B cell (primary cell): ENCODE measurements around the gene PGAM5. TPM values are rescaled to one million over a fixed set of nuclear protein-coding genes. Genes with fewer than 3 reads are reported as not detected.
"Not testable (repeated sequence)": the region's sequence is repeated elsewhere in the genome, so short reads cannot be mapped to it uniquely, and the experiment has no call there.

Experiments used
- ATAC-seq: fragments of 200-7000 bp; cut with Tn5 transposase; one replicate; pipeline ENCODE4 v1.10.0; 2021; ENCODE audit warnings: low read depth, mild to moderate bottlenecking, moderate number of reproducible peaks, moderate library complexity
- CTCF ChIA-PET: fragments of 350-600 bp; sonication (Branson Sonifier 250); formaldehyde crosslinking; loops from one replicate; lab custom pipeline; 2021; ENCODE audit warnings: antibody characterized with exemption, inconsistent platforms; lab: Charles Lee
- POLR2A ChIA-PET: fragments of 350-600 bp; sonication (Branson Sonifier 250); formaldehyde crosslinking; loops from one replicate; lab custom pipeline; 2021; ENCODE audit warnings: antibody characterized with exemption; lab: Charles Lee
- DNase-seq: peaks from one replicate; pipeline ENCODE4 v3.0.0; 2013
- H2AFZ ChIP-seq: 2 replicates; pipeline ENCODE4 v1.6.1; 2012; ENCODE audit warnings: mild to moderate bottlenecking, low read depth, low read length; ENCODE audit not compliant: insufficient read depth, poor library complexity, severe bottlenecking
- H3K27ac ChIP-seq, 2 donors: 1 replicate in 1 of 2; 2 replicates in 1 of 2; pipeline ENCODE4 v1.5.1; 2012 to 2013; ENCODE audit warnings: low read length in 2 of 2, mild to moderate bottlenecking in 2 of 2, moderate library complexity in 1 of 2
- H3K27me3 ChIP-seq, 4 experiments: fragments of 200-600 bp in 1 of 4; sonication (generic) in 1 of 4; replicated peaks in 1 of 4; 1 replicate in 2 of 4; 2 replicates in 2 of 4; pipeline versions ENCODE4 v1.6.1 to v1.7.0; 2013 to 2016; ENCODE audit warnings: low read length in 3 of 4, mild to moderate bottlenecking in 2 of 4, mixed read lengths in 1 of 4, moderate library complexity in 1 of 4; ENCODE audit not compliant: insufficient read depth in 4 of 4, control insufficient read depth in 3 of 4; ENCODE audit errors: control extremely low read depth in 1 of 4
- H3K36me3 ChIP-seq, 2 experiments: replicated peaks in 1 of 2; 1 replicate in 1 of 2; 2 replicates in 1 of 2; pipeline versions ENCODE4 v1.6.1 to v1.7.1; 2013; ENCODE audit warnings: low read length in 1 of 2; ENCODE audit not compliant: insufficient read depth in 2 of 2, control insufficient read depth in 1 of 2; ENCODE audit errors: control extremely low read depth in 1 of 2, extremely low read depth in 1 of 2
- H3K4me1 ChIP-seq, 2 donors: fragments of 200-600 bp in 1 of 2; sonication (generic) in 1 of 2; 1 replicate in 1 of 2; 2 replicates in 1 of 2; pipeline versions ENCODE4 v1.5.1 to v1.6.1; 2013 to 2017; ENCODE audit warnings: low read length in 2 of 2; ENCODE audit not compliant: control insufficient read depth in 2 of 2, insufficient read depth in 2 of 2
- H3K4me2 ChIP-seq: replicated peaks from 2 replicates; pipeline ENCODE3; 2012; ENCODE audit warnings: mild to moderate bottlenecking, low read depth, low read length; ENCODE audit not compliant: poor library complexity, severe bottlenecking
- H3K4me3 ChIP-seq, 5 experiments: fragments of 200-600 bp in 1 of 5; sonication (generic) in 1 of 5; 1 replicate in 3 of 5; 2 replicates in 2 of 5; pipeline versions ENCODE4 v1.5.1 to v1.7.0; 2011 to 2016; ENCODE audit warnings: low read length in 4 of 5, mild to moderate bottlenecking in 4 of 5, low read depth in 2 of 5, control low read depth in 1 of 5, moderate library complexity in 1 of 5; ENCODE audit not compliant: insufficient read depth in 1 of 5; ENCODE audit errors: control extremely low read depth in 1 of 5, extremely low read depth in 1 of 5
- H3K79me2 ChIP-seq: fragments of 200-600 bp; sonication (generic); one replicate; pipeline ENCODE4 v1.6.0; 2016; ENCODE audit warnings: low read length; ENCODE audit not compliant: control insufficient read depth, insufficient read depth
- H3K9ac ChIP-seq: fragments of 200-600 bp; sonication (generic); 2 replicates; pipeline ENCODE4 v1.6.1; 2017; ENCODE audit warnings: mild to moderate bottlenecking, low read length, moderate library complexity
- H3K9me3 ChIP-seq, 3 donors: one replicate each; pipeline versions ENCODE4 v1.6.1 to v1.7.1; 2013; ENCODE audit warnings: low read length in 2 of 3; ENCODE audit not compliant: control insufficient read depth in 2 of 3, insufficient read depth in 1 of 3; ENCODE audit errors: control extremely low read depth in 1 of 3
- H4K20me1 ChIP-seq: 2 replicates; pipeline ENCODE4 v1.6.0; 2012; ENCODE audit warnings: mild to moderate bottlenecking, low read length; ENCODE audit not compliant: insufficient read depth, control insufficient read depth, poor library complexity, severe bottlenecking
- H3K27ac Mint-ChIP-seq: one replicate; pipeline ENCODE4 v1.8.0; 2021; ENCODE audit warnings: mixed read lengths
- H3K27me3 Mint-ChIP-seq: one replicate; pipeline ENCODE4 v1.8.0; 2021; ENCODE audit warnings: mixed read lengths
- H3K4me1 Mint-ChIP-seq: one replicate; pipeline ENCODE4 v1.8.0; 2021; ENCODE audit warnings: mixed read lengths
- H3K4me3 Mint-ChIP-seq: one replicate; pipeline ENCODE4 v1.8.0; 2021; ENCODE audit warnings: mixed read lengths
- H3K9me3 Mint-ChIP-seq: one replicate; pipeline ENCODE4 v1.8.0; 2022; ENCODE audit warnings: mixed read lengths; ENCODE audit not compliant: insufficient read depth
- WGBS: methylation state at CpG from one replicate; pipeline ENCODE4 v1.1.5; 2013; ENCODE audit warnings: missing lambda C conversion rate; ENCODE audit not compliant: insufficient coverage; 5-methylcytosine and 5-hydroxymethylcytosine counted together
- intact Hi-C: fragments of 100-400 bp; cut with micrococcal nuclease; formaldehyde crosslinking; loops from one replicate; pipeline ENCODE4 v1.10.0; 2022
- polyA plus RNA-seq: library from polyadenylated mRNA; depleted of rRNA; stranded (reverse); fragments of >200 nt; gene quantifications from 2 replicates; pipeline ENCODE4 v1.2.3, GENCODE V29; 2012
- total RNA-seq, 2 donors: library from RNA; stranded (reverse); fragments of 120-200 nt in 1 of 2; gene quantifications; 1 replicate in 1 of 2; 2 replicates in 1 of 2; pipeline versions ENCODE4 v1.2.3 to v1.2.4, GENCODE V29; 2013 to 2022

The PGAM5 gene
- total and polyA plus RNA-seq, 2 donors (not counting 1 experiment from before 2014, with no cell fraction given), result 14.6 to 29.9 TPM

- H3K9ac ChIP-seq, H3K27ac Mint-ChIP-seq, H3K4me3 ChIP-seq, H4K20me1 ChIP-seq, H3K4me3 Mint-ChIP-seq, ATAC-seq, H3K9me3 Mint-ChIP-seq, intact Hi-C loops, H3K27me3 ChIP-seq, H3K4me1 Mint-ChIP-seq, H3K79me2 ChIP-seq, H3K4me1 ChIP-seq, H3K27me3 Mint-ChIP-seq, H3K9me3 ChIP-seq, POLR2A ChIA-PET, CTCF ChIA-PET, DNase-seq, H3K27ac ChIP-seq, H3K4me2 ChIP-seq, H2AFZ ChIP-seq, H3K36me3 ChIP-seq: not testable (repeated sequence)
- 100% methylated on average over 3 of the region's 3 CpGs for WGBS
Measured at GRCh38 chr12:132692030-132692429, 18.6 kb upstream of the PGAM5 start.

GRCh38 chr12:132694888-132695287 lies 15.8 kb upstream of the PGAM5 start:
- H4K20me1 ChIP-seq, H3K4me1 ChIP-seq, H3K27ac Mint-ChIP-seq, POLR2A ChIA-PET, H3K4me1 Mint-ChIP-seq, H3K79me2 ChIP-seq, H3K4me2 ChIP-seq, H2AFZ ChIP-seq, H3K27me3 Mint-ChIP-seq, H3K9me3 ChIP-seq, H3K36me3 ChIP-seq, H3K27ac ChIP-seq, H3K4me3 Mint-ChIP-seq, H3K4me3 ChIP-seq, DNase-seq, intact Hi-C loops, H3K27me3 ChIP-seq, ATAC-seq, H3K9ac ChIP-seq, H3K9me3 Mint-ChIP-seq: not testable (repeated sequence)
- CTCF ChIA-PET, result interaction anchor here (1.4 kb wide), 1 partner anchor 14 kb away, joined by 3 read pairs; no protein-coding TSS in a partner anchor
- 100% methylated on average over 3 of the region's 3 CpGs for WGBS
